HepG2 (cell line): ENCODE data around the gene LNPK. TPM values are rescaled to one million over a fixed set of nuclear protein-coding genes. Genes with fewer than 3 reads are reported as not detected.

Source experiments
- ARID4A ChIP-seq: sonication (generic); formaldehyde crosslinking; IDR thresholded peaks from 2 replicates; pipeline ENCODE4 v1.5.0; 2020; ENCODE audit warnings: mild to moderate bottlenecking, missing genetic modification reagents, borderline replicate concordance
- GMEB1 ChIP-seq: sonication (generic); formaldehyde crosslinking; IDR thresholded peaks from 2 replicates; pipeline ENCODE4 v1.5.1; 2020; ENCODE audit warnings: missing genetic modification reagents, mild to moderate bottlenecking, borderline replicate concordance
- HCFC1 ChIP-seq: fragments of 150-350 bp; IDR thresholded peaks from 2 replicates; pipeline ENCODE4 v1.6.1; 2014; ENCODE audit warnings: low read depth, low read length
- JUN ChIP-seq: sonication (generic); formaldehyde crosslinking; IDR thresholded peaks from 2 replicates; pipeline ENCODE4 v1.4.0; 2020; ENCODE audit warnings: mild to moderate bottlenecking, missing genetic modification reagents
- MED13 ChIP-seq: sonication (generic); formaldehyde crosslinking; IDR thresholded peaks from 2 replicates; pipeline ENCODE4 v1.5.0; 2020; ENCODE audit warnings: missing genetic modification reagents
- MTF1 ChIP-seq: sonication (generic); formaldehyde crosslinking; IDR thresholded peaks from 2 replicates; pipeline ENCODE4 v1.5.0; 2020; ENCODE audit warnings: missing genetic modification reagents
- NFATC3 ChIP-seq: sonication (generic); formaldehyde crosslinking; IDR thresholded peaks from 2 replicates; pipeline ENCODE4 v1.5.1; 2020; ENCODE audit warnings: mild to moderate bottlenecking, missing genetic modification reagents
- NR1H2 ChIP-seq: sonication (generic); formaldehyde crosslinking; IDR thresholded peaks from 2 replicates; pipeline ENCODE4 v1.8.1; 2022; ENCODE audit warnings: low read depth, missing genetic modification reagents, borderline replicate concordance
- TIGD3 ChIP-seq: sonication (generic); formaldehyde crosslinking; IDR thresholded peaks from 2 replicates; pipeline ENCODE4 v1.5.1; 2020; ENCODE audit warnings: mild to moderate bottlenecking, missing genetic modification reagents, borderline replicate concordance
- YEATS2 ChIP-seq: sonication (generic); formaldehyde crosslinking; IDR thresholded peaks from 2 replicates; pipeline ENCODE4 v1.4.0; 2020; ENCODE audit warnings: missing genetic modification reagents, borderline replicate concordance
- ZBTB1 ChIP-seq: sonication (generic); formaldehyde crosslinking; IDR thresholded peaks from 2 replicates; pipeline ENCODE4 v1.4.0; 2020; ENCODE audit warnings: missing genetic modification reagents, borderline replicate concordance
- ZNF17 ChIP-seq: sonication (generic); formaldehyde crosslinking; IDR thresholded peaks from 2 replicates; pipeline ENCODE4 v1.5.0; 2020; ENCODE audit warnings: mild to moderate bottlenecking, missing genetic modification reagents
- ZNF281 ChIP-seq: sonication (generic); formaldehyde crosslinking; IDR thresholded peaks from 2 replicates; pipeline ENCODE4 v1.4.0; 2020; ENCODE audit warnings: missing genetic modification reagents, borderline replicate concordance
- ZNF747 ChIP-seq: sonication (generic); formaldehyde crosslinking; IDR thresholded peaks from 2 replicates; pipeline ENCODE4 v1.8.1; 2023; ENCODE audit warnings: missing genetic modification reagents, mild to moderate bottlenecking, borderline replicate concordance
- polyA plus RNA-seq, 8 experiments: library from polyadenylated mRNA; depleted of rRNA in 3 of 8; stranded (reverse) in 7 of 8; unstranded in 1 of 8; fragments of >200 nt; fragmentation: Illumina TruSeq in 4 of 8; extraction: Trizol in 4 of 8; gene quantifications; 2 replicates each; pipeline versions ENCODE4 v1.2.1 to v1.2.3, GENCODE V29; 2011 to 2016; ENCODE audit warnings: low read depth in 4 of 8, missing spikeins in 1 of 8, mixed read lengths in 1 of 8; ENCODE audit not compliant: insufficient read depth in 1 of 8
- total RNA-seq, 5 experiments: library from RNA; depleted of rRNA; stranded (reverse); fragments of >200 nt; fragmentation: Illumina TruSeq; extraction: Trizol; gene quantifications; 2 replicates each; pipeline ENCODE4 v1.2.3, GENCODE V29; 2016; ENCODE audit warnings: low read depth in 1 of 5

Gene LNPK
- total and polyA plus RNA-seq, 2 of the 13 experiments (the other 11 are each of a cell fraction or from before 2014, with no cell fraction given): 25.4 to 26.1 TPM

GRCh38 chr2:176001916-176002687, at the start of gene LNPK (continued):
- peak; percentile 94 for TF ChIP-seq ARID4A
- no peak for TF ChIP-seq ZBTB1
- no peak for TF ChIP-seq MTF1
- TF ChIP-seq MED13: no peak; the same call in 1 of the 2 replicates
- no peak; the same call in 1 of the 2 replicates for TF ChIP-seq ZNF281 (CRISPR knock-in tag)
- TF ChIP-seq NR1H2 (CRISPR knock-in tag): no peak
- peak; percentile 31; the same call in 1 of the 2 replicates for TF ChIP-seq ZNF17
- TF ChIP-seq ZNF747: peak; percentile 84
- peak; percentile 91 for TF ChIP-seq YEATS2 (CRISPR knock-in tag)
- no peak; the same call in 1 of the 2 replicates for TF ChIP-seq HCFC1
- TF ChIP-seq GMEB1 (CRISPR knock-in tag): peak; percentile 81; the same call in 1 of the 2 replicates
- 0 out of 2 replicates have a peak, but pooled peaks have one; percentile 4 for TF ChIP-seq JUN (CRISPR knock-in tag)
- TF ChIP-seq TIGD3 (CRISPR knock-in tag): no peak; the same call in 1 of the 2 replicates
- TF ChIP-seq NFATC3 (CRISPR knock-in tag): peak; percentile 83; the same call in 1 of the 2 replicates
